Measurements from ENCODE around the gene BCAS3.

The BCAS3 gene

DNA sequence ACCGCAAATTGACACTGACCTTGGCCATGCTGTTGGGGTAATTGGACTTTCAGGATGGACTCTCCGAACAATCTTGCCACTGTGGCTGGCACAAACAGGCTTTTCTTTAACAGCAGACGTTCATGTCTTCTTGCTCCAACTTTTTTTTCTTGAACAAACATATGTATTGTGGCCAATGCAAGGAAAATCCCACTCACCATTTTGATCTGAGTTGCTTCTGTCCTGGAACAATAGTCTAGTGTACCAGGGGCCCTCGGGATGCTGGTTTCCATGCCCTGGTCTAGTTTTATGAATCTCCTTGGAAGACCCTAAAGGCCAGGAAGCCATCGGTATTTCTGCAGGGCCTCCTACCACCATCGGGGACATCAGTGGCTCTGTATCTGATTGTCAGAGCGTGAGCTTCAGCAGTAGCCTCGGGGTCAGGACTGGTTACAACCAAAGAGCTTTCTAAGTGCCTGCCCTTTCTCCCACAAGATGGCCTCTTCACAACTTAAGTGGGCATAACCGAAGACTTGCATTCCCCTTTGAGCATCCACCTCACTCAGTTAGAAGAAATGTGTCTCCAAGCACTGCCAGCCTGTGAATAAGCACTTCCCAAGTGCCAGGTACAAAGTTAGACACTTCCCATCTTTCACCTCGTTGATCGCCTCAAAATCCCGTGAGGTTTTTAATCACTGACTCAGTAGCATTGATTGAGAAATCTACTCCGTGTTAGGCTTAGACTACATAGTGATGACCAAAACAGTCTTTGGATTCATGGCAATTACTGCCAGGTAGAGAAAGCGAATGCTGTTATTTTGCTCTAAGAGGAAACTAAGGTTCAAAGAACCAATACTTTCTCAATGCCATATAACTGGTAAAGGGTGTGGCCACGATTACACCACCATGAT lies 635.0 kb downstream of the BCAS3 start:
- Histone ChIP-seq H3K36me3 (ENCODE audit: control insufficient read depth, insufficient read depth, low read length) (no peaks in the 10 kb centered on the region), H3K4me3 (ENCODE audit: low read length) (no peak overlapping the region), H3K27me3 (ENCODE audit: control insufficient read depth, insufficient read depth, low read length) (no peaks in the 10 kb centered on the region), H3K27ac (ENCODE audit: low read depth, low read length) (no peak overlapping the region), H3K4me1 (ENCODE audit: control insufficient read depth, insufficient read depth, low read length) (peaks cover 10% of the 10 kb centered on the region), H3K9ac (ENCODE audit: low read length) (no peak overlapping the region)

DNA sequence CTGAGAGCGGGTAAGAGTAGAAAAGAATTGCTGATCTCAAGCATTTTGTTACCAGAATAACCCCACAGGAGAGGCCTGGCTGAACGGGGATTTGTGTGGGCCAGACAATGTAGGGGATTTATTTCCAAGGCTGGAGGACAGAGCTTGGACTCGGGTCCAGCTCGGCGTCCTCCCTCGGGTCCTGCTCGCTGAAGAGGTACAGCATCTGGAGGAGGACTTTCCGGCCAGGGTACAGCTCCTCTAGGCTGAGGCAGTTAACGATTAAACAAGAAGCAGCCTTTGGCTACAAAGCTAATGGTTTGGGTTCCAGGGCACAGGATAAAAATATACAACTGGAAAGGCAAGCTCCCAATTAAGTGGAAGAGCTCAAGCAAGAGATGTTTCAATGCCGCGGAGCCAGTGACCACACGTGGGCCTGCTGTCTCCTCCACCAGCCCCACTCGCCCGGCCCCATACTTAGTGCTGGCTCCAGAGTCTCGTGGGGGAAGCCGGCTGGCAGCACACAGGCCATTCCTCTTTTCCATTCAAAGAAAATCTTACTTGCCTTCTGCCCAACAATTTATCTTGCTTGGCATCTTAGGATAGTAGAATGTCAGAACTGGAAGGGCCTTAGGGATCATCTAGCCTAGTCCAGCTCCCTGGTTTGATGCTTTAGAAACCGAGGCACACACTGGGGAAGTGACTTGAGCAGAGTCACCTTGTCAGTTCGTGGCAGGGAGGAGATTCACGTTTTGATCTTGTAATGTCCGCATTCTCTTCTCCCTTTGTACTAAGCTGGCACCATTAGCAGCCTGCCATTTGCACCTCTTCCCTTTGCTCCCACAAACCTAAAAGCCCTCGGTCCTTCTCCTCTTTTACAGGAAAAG lies 636.0 kb downstream of the BCAS3 start:
- Histone ChIP-seq H3K9ac (ENCODE audit: low read length) (no peak overlapping the region), H3K4me1 (ENCODE audit: control insufficient read depth, insufficient read depth, low read length) (peaks cover 10% of the 10 kb centered on the region), H3K27ac (ENCODE audit: low read depth, low read length) (no peak overlapping the region), H3K4me3 (ENCODE audit: low read length) (no peak overlapping the region), H3K36me3 (ENCODE audit: control insufficient read depth, insufficient read depth, low read length) (no peaks in the 10 kb centered on the region), H3K27me3 (ENCODE audit: control insufficient read depth, insufficient read depth, low read length) (no peaks in the 10 kb centered on the region)

DNA sequence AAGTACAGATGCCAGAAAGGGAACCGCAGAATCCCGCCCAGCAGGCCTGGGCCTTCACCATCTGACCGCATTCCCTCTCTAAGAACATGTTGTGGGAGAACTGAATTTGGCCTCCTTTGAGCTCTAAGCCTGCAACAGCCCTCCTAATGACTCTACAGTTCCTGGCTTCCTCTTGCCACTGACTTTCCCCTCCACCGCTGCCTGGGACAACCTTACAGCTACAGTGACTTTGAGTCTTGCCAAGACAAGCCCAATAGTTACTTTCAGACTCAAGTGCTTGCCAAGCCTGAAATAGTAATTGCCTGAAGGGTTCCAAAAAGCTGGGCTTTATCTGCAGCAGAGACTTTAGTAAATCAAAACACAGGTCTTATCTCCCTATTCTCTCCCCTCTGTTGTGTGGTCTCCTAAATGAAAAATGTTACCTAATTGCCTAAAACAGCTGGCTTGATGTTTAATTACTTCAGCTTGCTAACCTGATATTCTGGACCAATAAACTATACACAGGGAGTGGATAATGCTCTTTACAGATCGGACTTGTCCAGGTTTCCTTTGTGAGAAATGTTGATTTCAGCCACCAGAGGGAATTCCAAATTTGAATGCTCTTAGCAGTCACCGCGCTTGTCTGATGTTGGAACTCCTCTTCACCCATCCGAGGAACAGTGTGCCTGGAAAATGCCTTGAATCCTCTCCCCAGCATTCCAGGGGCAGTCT lies 636.9 kb downstream of the BCAS3 start:
- Histone ChIP-seq H3K36me3 (ENCODE audit: control insufficient read depth, insufficient read depth, low read length) (no peaks in the 10 kb centered on the region), H3K9ac (ENCODE audit: low read length) (no peak overlapping the region), H3K4me1 (ENCODE audit: control insufficient read depth, insufficient read depth, low read length) (peaks cover 4% of the 10 kb centered on the region), H3K27ac (ENCODE audit: low read depth, low read length) (no peak overlapping the region), H3K27me3 (ENCODE audit: control insufficient read depth, insufficient read depth, low read length) (no peaks in the 10 kb centered on the region), H3K4me3 (ENCODE audit: low read length) (no peak overlapping the region)

DNA sequence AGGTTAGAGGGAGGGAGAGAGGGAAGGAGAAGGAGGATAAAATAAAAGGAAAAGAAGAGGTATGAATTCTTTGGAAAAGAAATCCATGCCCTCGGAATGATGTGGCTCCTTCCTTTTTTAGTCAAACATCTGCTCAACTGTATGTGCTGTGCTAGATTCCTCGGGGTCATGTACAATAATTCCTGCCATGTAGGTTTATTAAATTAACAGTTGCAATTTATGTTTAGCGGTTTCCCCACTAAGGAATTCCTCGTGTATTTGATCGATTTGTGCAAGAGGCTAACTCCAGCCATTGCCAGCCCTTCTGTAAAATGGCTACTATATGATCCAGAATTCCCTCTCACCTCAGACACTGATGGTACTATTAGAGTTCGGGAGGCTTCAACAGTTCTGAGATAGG lies 639.0 kb downstream of the BCAS3 start:
- no peaks in the 10 kb centered on the region for H3K36me3 ChIP-seq (ENCODE audit: control insufficient read depth, insufficient read depth, low read length)
- H3K4me3 ChIP-seq (ENCODE audit: low read length) = no peak overlapping the region

DNA sequence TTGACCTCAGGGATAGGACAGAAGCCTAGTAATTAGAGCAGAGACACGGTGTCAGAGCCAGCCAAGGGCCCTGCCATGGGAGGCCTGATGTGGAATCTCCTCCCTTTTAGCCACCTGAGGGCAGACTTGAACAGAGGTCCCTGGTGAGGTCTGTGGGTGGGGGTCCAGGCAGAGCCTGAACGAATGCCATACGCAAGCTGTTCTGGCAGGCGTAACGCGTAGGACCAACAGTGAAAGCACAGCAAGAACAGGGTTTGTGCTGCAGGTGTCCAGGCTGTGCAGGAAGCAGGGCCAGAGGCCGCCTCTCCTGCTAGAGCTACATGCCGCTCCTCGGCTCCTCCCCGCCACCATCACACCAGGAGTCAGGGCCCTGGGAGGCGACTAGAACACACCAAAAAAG lies 640.1 kb downstream of the BCAS3 start:
- Histone ChIP-seq H3K36me3 (ENCODE audit: control insufficient read depth, insufficient read depth, low read length) (no peaks in the 10 kb centered on the region), H3K27me3 (ENCODE audit: control insufficient read depth, insufficient read depth, low read length) (no peaks in the 10 kb centered on the region), H3K4me3 (ENCODE audit: low read length) (no peak overlapping the region), H3K9ac (ENCODE audit: low read length) (no peak overlapping the region), H3K4me1 (ENCODE audit: control insufficient read depth, insufficient read depth, low read length) (peaks cover 4% of the 10 kb centered on the region), H3K27ac (ENCODE audit: low read depth, low read length) (no peak overlapping the region)

More for the DNA sequence above, 639.0 kb downstream of the BCAS3 start:
- Histone ChIP-seq H3K4me1 (ENCODE audit: control insufficient read depth, insufficient read depth, low read length) (peaks cover 4% of the 10 kb centered on the region), H3K27ac (ENCODE audit: low read depth, low read length) (no peak overlapping the region), H3K9ac (ENCODE audit: low read length) (no peak overlapping the region), H3K27me3 (ENCODE audit: control insufficient read depth, insufficient read depth, low read length) (no peaks in the 10 kb centered on the region)

DNA sequence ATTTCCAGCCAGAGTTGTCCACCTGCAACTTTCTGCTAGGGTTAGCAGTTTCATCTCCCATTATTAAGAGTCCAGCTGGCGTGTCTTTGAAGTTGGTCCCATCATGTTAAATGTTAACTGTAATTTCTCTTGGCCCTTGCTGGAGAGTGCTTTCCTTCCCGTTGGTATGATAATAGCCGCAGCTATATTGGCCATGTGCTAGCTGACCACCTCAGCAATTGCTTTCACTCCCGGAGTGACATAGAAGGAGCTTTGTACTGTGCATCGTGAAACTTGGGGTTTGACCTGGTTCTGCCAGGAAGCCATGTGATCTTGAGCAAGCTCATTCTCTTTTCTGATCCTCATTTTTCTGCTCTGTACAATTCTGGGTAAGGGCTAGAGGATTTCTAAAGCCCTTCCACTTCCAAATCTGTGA lies 641.0 kb downstream of the BCAS3 start:
- H3K27me3 ChIP-seq (ENCODE audit: control insufficient read depth, insufficient read depth, low read length) = no peaks in the 10 kb centered on the region
- no peak overlapping the region for H3K27ac ChIP-seq (ENCODE audit: low read depth, low read length)

DNA sequence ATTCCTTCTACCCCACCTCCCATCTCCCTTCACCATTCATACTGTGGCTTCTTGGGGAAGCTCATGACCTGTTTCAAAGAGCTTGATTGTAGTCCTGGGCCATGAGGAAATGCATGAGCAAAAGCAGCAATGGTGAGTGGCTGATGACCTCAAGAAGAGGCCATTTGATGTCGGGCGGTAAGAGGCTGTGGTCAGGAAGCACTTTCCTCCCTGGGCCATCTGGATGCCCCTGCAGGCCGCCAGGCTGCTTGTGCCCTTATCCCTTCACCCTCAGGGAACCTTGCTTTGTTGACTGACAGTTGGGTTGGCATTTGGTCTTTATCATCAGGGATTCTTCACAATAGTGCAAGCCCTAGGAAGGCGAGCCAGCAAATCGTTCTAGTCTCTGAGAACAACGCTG lies 643.7 kb downstream of the BCAS3 start:
- Histone ChIP-seq H3K9ac (ENCODE audit: low read length) (no peak overlapping the region), H3K4me1 (ENCODE audit: control insufficient read depth, insufficient read depth, low read length) (no peaks in the 10 kb centered on the region), H3K27ac (ENCODE audit: low read depth, low read length) (no peak overlapping the region), H3K4me3 (ENCODE audit: low read length) (no peak overlapping the region), H3K27me3 (ENCODE audit: control insufficient read depth, insufficient read depth, low read length) (no peaks in the 10 kb centered on the region), H3K36me3 (ENCODE audit: control insufficient read depth, insufficient read depth, low read length) (no peaks in the 10 kb centered on the region)

More for the DNA sequence above, 641.0 kb downstream of the BCAS3 start:
- Histone ChIP-seq H3K36me3 (ENCODE audit: control insufficient read depth, insufficient read depth, low read length) (no peaks in the 10 kb centered on the region), H3K4me3 (ENCODE audit: low read length) (no peak overlapping the region), H3K9ac (ENCODE audit: low read length) (no peak overlapping the region), H3K4me1 (ENCODE audit: control insufficient read depth, insufficient read depth, low read length) (peaks cover 4% of the 10 kb centered on the region)

DNA sequence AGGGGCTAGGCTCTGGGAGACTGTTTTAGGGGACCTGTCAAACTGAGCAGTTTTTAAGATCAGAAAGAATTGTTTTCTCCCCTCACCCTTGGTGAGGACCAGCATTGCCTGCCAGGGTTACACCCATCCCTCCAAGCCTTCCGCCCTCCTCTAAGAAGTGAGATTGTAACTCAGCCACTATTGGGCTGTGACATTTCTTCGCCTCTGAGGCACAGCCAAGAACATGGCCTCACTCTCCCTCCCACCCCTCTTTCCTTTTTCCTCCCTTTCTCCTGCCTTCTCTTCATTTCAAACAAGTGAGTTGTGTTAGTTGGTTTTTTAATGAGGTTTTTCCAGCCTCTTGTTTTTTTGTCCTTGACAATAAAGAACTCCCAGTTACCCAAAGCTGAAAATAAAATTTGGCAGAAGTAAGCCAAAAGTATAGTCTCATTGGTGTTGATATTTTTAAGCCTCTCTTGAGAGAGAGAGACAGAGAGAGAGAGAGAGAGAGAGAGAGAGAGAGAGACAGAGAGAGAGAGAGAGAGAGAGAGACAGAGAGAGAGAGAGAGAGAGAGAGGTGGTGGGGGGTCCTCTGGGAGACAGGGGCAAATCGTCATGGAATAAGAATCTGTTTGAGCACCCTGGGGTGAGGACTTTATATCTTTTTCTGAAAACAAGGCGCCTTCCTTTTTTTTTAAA lies 644.8 kb downstream of the BCAS3 start:
- H3K9ac ChIP-seq (ENCODE audit: low read length) = no peak overlapping the region
- H3K4me1 ChIP-seq (ENCODE audit: control insufficient read depth, insufficient read depth, low read length) = no peaks in the 10 kb centered on the region
- H3K4me3 ChIP-seq (ENCODE audit: low read length) = no peak overlapping the region
- H3K27me3 ChIP-seq (ENCODE audit: control insufficient read depth, insufficient read depth, low read length) = no peaks in the 10 kb centered on the region
- H3K27ac ChIP-seq (ENCODE audit: low read depth, low read length) = no peak overlapping the region
- no peaks in the 10 kb centered on the region for H3K36me3 ChIP-seq (ENCODE audit: control insufficient read depth, insufficient read depth, low read length)

DNA sequence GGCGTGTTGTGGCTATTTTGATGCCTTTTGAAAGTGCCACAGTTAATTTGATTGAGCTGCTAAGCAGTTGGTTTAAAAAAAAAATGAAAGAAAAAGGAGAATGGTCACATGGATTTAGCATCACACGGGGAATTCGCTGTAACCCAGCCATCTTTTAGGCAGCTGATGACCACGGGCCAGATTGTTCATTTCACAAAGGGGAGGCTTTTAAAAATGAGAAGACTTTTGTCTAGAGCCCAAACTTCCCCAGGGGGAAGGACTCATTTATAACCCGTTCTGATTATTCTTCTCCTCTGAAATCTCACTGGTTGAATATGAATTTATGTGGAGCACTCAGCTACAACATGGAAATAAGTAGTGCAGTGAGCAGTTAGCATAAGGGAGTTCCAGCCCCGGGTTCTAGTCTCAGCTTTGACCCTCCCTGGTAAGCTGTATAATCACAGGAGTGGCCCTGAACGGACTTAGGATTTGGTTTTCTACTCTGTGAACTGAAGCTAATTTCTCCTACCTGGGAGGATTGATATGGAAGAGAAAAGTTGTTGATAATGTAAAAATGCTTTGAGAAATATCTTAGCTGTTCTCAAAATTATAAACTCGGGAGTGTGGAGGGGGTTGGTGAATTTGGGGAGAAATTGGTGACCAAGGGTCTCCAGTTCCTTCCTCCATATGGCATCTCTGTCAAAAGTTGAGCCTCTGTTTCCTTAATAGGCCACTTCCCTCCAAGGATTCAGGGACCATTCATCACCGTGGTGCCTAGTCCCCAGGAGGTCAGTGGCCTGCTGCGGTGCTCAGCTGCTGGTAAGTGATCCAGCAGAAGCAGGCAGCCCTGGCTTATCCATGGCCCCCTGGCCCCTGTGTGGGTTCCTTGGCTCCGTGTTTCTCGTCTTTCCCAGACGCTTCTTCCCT lies 645.6 kb downstream of the BCAS3 start:
- Histone ChIP-seq H3K4me1 (ENCODE audit: control insufficient read depth, insufficient read depth, low read length) (no peaks in the 10 kb centered on the region), H3K27me3 (ENCODE audit: control insufficient read depth, insufficient read depth, low read length) (no peaks in the 10 kb centered on the region), H3K4me3 (ENCODE audit: low read length) (no peak overlapping the region), H3K27ac (ENCODE audit: low read depth, low read length) (no peak overlapping the region), H3K9ac (ENCODE audit: low read length) (no peak overlapping the region), H3K36me3 (ENCODE audit: control insufficient read depth, insufficient read depth, low read length) (no peaks in the 10 kb centered on the region)

DNA sequence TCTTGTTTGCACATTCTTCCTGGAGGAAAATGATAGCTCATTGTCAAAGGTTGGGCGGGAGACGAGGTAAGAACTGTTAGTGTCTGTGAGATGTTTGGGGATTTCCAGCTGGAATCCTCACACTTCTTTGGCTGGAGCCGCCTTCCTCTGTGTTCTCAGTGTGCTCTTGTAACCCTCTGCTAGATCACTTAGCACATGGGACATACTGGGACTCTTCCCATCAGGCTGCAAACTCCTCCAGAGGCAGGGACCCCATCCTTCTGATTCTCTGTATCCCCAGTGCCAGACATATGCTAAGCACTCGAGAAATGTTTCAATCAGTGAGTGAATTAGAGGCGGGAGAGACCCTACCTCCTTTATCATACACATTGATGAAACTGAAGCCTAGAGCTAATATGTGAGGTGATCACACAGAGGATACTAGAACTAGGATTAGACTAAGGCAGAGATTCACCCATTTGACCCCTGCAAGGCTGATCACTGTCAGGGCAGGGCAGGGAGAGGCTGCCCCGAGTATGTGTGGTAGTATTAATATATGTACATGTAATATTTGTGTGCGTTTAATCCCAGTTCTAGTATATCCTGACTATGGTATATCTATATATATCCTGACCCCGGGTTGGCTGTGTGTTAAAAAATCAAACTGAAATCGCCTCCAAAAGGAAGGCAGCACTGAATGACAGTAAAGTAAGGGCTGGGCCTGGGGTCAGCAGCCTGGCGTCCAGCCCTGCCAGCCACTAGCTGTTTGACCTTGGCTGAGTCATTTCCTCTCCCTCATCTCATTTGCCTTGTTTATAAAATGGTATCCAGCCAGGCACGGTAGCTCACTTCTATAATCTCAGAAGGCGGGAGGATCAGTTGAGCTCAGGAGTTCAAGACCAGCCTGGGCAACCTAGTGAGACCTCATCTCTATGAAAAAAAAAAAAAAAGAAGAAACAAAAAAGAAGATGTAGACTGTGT lies 646.5 kb downstream of the BCAS3 start:
- Histone ChIP-seq H3K4me1 (ENCODE audit: control insufficient read depth, insufficient read depth, low read length) (no peaks in the 10 kb centered on the region), H3K27ac (ENCODE audit: low read depth, low read length) (no peak overlapping the region), H3K27me3 (ENCODE audit: control insufficient read depth, insufficient read depth, low read length) (no peaks in the 10 kb centered on the region), H3K9ac (ENCODE audit: low read length) (no peak overlapping the region), H3K4me3 (ENCODE audit: low read length) (no peak overlapping the region), H3K36me3 (ENCODE audit: control insufficient read depth, insufficient read depth, low read length) (no peaks in the 10 kb centered on the region)

Data from rectal smooth muscle tissue (tissue), 1 donor.